ENCODE data around the gene OR2T11. TPM values are rescaled to one million over a fixed set of nuclear protein-coding genes. Genes with fewer than 3 reads are reported as not detected.
"Not testable (repeated sequence)": the region's sequence is repeated elsewhere in the genome, so short reads cannot be mapped to it uniquely, and the experiment has no call there.

OR2T11 gene, protein sequence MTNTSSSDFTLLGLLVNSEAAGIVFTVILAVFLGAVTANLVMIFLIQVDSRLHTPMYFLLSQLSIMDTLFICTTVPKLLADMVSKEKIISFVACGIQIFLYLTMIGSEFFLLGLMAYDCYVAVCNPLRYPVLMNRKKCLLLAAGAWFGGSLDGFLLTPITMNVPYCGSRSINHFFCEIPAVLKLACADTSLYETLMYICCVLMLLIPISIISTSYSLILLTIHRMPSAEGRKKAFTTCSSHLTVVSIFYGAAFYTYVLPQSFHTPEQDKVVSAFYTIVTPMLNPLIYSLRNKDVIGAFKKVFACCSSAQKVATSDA
- total RNA-seq = not detected in 2 replicates

DNA sequence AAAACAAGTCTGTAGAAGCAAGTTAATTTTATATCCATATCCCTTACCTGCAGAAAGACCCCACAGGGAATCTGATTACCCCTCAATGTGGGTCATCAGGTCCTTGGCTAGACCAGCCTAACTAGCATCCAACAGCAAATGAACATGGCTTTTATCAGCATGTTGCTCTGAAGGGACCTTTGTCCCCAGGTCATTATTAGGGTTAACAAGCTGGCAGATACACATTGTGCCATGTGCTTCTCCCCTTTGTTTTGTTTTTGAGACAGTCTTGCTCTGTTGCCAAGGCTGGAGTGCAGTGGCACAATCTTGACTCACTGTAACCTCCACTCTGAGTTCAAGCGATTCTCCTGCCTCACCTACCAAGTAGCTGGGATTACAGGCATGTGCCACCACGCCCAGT, at the start of gene OR2T11:
OR2T11 (minus strand) TSS at position 101 of the 400 bp plus-strand sequence. CDS start 7,963 bp downstream, outside the sequence.
- DNase-seq (ENCODE audit: low read depth); H3K36me3 ChIP-seq (ENCODE audit: control insufficient read depth, insufficient read depth, low read length); H3K27me3 ChIP-seq (ENCODE audit: control insufficient read depth, insufficient read depth, low read length); H3K4me3 ChIP-seq (ENCODE audit: low read depth, low read length): not testable (repeated sequence)

DNA sequence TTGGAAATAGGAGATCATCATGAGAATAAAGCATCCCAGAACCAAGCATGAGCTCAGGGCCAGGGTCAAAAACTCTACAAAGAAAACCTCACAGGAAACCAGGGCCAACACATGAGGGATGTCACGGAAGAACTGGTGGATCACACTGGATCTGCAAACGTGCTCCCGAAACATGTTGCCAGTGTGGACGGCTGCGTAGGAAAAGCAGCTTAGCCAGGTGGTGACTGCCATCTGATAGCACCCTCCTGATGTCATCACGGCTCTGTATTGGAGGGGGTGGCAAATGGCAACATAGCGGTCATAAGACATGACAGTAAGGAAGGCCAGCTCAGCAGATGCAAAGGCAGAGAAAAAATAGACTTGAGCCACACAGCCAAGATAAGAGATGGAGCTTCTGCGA, 46.8 kb upstream of the OR2T11 start:
- TF ChIP-seq, protein P1, sequence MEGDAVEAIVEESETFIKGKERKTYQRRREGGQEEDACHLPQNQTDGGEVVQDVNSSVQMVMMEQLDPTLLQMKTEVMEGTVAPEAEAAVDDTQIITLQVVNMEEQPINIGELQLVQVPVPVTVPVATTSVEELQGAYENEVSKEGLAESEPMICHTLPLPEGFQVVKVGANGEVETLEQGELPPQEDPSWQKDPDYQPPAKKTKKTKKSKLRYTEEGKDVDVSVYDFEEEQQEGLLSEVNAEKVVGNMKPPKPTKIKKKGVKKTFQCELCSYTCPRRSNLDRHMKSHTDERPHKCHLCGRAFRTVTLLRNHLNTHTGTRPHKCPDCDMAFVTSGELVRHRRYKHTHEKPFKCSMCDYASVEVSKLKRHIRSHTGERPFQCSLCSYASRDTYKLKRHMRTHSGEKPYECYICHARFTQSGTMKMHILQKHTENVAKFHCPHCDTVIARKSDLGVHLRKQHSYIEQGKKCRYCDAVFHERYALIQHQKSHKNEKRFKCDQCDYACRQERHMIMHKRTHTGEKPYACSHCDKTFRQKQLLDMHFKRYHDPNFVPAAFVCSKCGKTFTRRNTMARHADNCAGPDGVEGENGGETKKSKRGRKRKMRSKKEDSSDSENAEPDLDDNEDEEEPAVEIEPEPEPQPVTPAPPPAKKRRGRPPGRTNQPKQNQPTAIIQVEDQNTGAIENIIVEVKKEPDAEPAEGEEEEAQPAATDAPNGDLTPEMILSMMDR (IDR thresholded peaks at IDR 0.05; ENCODE audit: insufficient read depth, low read length, poor library complexity, severe bottlenecking) = no peak
- no peaks in the 10 kb centered on the region for H3K36me3 ChIP-seq (ENCODE audit: control insufficient read depth, insufficient read depth, low read length)
- no peaks in the 10 kb centered on the region for H3K27me3 ChIP-seq (ENCODE audit: control insufficient read depth, insufficient read depth, low read length)
- no peak overlapping the region for H3K4me3 ChIP-seq (ENCODE audit: low read depth, low read length)
- no peak for DNase-seq (ENCODE audit: low read depth)

DNA sequence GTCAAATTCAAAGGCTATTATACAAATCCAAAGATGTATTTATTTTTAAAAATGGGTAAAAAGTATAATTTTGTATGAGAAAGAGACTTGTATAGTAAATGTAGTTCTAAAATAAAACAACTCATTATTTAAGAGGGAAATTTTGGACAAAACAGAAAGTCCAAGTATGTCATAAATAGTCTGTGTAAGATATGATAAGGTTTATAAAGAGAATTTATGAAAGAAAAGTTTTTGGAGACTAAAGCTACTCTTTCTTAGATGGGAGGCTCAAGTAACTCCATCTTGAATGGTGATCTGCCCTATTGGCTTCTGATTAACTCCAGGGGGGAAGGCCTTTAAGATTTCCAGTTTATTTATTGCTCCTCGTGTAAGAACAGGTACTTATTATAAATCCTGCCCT, 35.1 kb upstream of the OR2T11 start:
- TF ChIP-seq, protein P1 (IDR thresholded peaks at IDR 0.05; ENCODE audit: insufficient read depth, low read length, poor library complexity, severe bottlenecking) = no peak
- no peak for DNase-seq (ENCODE audit: low read depth)
- H3K27me3 ChIP-seq (ENCODE audit: control insufficient read depth, insufficient read depth, low read length) = no peaks in the 10 kb centered on the region
- H3K36me3 ChIP-seq (ENCODE audit: control insufficient read depth, insufficient read depth, low read length) = no peaks in the 10 kb centered on the region
- H3K4me3 ChIP-seq (ENCODE audit: low read depth, low read length) = no peak overlapping the region

DNA sequence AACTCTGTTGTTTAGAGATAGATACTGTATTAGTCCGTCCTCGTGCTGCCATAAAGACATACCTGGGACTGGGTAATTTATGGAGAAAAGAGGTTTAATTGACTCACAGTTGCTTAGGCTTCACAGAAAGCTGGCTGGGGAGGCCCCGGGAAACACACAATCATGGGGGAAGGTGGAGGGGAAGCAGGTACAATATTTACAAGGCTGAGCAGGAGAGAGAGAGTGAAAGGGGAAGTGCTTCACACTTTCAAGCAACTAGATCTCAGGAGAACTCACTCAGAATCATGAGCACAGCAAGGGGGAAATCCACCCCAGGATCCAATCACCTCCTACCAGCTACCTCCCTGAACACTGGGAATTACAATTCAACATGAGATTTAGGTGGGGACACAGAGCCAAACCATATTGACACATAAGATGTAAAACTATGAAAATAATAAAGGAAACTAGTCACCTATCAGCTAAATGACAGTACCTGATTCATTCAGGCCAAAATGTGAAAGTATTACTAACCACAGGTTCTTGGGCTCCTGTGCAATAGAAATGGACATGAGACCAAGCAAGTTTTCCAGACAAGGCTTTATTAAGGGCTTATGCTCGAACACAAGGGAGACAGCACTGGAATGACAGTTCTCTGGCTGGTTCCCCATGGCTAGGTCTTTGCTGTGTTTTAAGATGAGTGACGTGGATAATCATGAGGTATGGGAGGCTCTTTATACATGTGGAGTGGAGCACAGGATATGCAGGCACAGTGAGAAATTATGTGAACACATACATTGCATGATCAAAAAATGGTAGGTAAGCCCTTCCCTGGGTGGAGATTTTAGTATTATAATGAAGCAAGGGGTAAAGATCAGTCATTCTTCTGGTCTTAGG, 28.8 kb upstream of the OR2T11 start:
- not testable (repeated sequence) for DNase-seq (ENCODE audit: low read depth); H3K36me3 ChIP-seq (ENCODE audit: control insufficient read depth, insufficient read depth, low read length); H3K27me3 ChIP-seq (ENCODE audit: control insufficient read depth, insufficient read depth, low read length)

DNA sequence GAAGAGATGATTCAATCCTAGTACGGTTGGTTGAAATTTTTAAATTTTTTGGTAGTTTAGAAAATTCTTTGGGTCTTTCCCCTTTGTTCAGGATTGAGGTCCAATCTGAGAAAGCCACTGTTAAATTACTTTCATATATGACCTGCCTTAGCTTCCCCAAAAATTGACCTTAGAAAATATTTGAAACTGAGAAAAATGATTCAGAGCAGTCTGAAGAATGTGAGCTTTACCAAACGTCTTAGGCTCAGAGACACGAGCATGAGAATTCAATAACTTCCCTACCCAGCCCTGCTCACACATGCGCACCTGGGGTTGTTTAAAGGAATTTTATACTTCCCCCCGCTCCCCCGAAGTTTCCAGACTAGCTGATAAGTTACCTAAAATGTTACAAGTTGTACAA, 21.9 kb upstream of the OR2T11 start:
- not testable (repeated sequence) for H3K27me3 ChIP-seq (ENCODE audit: control insufficient read depth, insufficient read depth, low read length); H3K36me3 ChIP-seq (ENCODE audit: control insufficient read depth, insufficient read depth, low read length); DNase-seq (ENCODE audit: low read depth); H3K4me3 ChIP-seq (ENCODE audit: low read depth, low read length)

More for the DNA sequence above, 28.8 kb upstream of the OR2T11 start:
- H3K4me3 ChIP-seq (ENCODE audit: low read depth, low read length) = not testable (repeated sequence)

DNA sequence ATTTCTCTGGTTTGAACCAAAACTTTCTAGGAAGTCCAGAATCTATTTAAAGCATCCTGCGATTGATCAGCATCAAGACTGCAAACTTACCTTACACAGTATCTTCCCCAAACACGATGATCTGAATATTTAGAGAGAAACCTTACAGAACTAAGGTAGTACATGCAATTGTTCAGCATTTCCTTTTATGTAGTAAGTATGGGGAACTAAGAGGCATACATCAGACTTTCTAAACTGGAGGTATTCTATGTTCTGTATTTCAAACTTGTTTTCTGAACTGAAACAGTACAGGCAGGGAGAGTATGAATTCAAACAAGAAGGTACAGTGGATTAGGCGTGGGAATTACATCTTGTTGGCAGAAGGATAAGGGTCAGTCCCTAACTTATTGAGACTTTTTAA, 20.5 kb upstream of the OR2T11 start, which contains the start of gene OR2T27:
OR2T27 (minus strand) TSS at position 175 of the 400 bp plus-strand sequence. CDS start 4,644 bp downstream, outside the sequence.
- H3K36me3 ChIP-seq (ENCODE audit: control insufficient read depth, insufficient read depth, low read length); DNase-seq (ENCODE audit: low read depth); H3K27me3 ChIP-seq (ENCODE audit: control insufficient read depth, insufficient read depth, low read length); H3K4me3 ChIP-seq (ENCODE audit: low read depth, low read length): not testable (repeated sequence)

DNA sequence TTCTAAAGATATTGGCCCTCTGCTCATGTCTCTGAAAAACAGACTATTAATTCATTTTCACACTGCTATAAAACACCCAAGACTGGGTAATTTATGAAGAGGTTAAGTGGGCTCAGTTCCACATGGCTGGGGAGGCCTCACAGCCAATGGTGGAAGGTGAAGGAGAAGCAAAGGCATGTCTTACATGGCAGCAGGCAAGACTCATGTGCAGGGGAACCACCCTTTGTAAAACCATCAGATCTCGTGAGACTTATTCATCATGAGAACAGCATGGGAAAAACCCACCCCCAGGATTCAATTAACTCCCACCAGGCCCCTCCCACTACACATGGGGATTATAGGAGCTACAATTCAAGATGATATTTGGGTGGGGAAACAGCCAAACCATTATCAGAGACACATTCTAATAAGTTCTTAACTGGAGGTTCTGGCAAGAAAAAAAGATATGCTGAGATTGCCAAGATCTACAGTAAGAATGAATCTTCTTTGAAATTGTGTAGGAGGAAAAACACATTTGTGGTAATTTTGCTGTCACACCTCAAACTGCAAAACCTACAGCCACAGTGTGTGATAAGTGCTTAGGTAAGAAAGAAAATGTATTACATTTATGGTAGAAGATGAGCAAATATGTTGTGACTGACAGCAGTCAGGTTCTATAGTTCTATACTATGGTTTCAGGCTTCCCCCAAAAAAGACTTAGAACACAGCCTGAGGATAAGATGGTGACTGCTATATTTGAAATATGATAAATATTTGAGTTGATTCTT, 14.1 kb upstream of the OR2T11 start:
- H3K4me3 ChIP-seq (ENCODE audit: low read depth, low read length); DNase-seq (ENCODE audit: low read depth); H3K36me3 ChIP-seq (ENCODE audit: control insufficient read depth, insufficient read depth, low read length); H3K27me3 ChIP-seq (ENCODE audit: control insufficient read depth, insufficient read depth, low read length): not testable (repeated sequence)

DNA sequence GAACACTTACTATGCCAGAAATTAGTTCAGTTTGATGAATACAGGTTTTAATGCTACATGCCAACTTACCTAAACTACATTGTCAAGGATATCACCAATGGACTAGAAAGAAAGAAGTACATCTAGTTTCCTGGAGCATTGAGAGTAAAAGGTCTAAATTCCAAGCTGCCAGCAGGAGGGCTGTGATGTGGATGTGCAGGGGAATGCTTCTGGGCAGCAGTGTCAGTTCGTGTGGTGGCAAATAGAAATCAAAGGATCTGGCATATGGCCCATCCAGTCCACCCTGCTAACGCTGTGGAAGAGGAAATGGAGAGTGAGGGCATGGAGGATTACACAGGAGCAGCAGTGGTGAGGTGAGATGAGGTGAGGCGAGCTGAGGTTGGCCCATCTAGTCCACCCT, 10.3 kb upstream of the OR2T11 start, which contains the start of gene OR2T35:
OR2T35 (minus strand) TSS at position 101 of the 400 bp plus-strand sequence. CDS start 6,020 bp downstream, outside the sequence.
- H3K36me3 ChIP-seq (ENCODE audit: control insufficient read depth, insufficient read depth, low read length); H3K4me3 ChIP-seq (ENCODE audit: low read depth, low read length); H3K27me3 ChIP-seq (ENCODE audit: control insufficient read depth, insufficient read depth, low read length); DNase-seq (ENCODE audit: low read depth): not testable (repeated sequence)

DNA sequence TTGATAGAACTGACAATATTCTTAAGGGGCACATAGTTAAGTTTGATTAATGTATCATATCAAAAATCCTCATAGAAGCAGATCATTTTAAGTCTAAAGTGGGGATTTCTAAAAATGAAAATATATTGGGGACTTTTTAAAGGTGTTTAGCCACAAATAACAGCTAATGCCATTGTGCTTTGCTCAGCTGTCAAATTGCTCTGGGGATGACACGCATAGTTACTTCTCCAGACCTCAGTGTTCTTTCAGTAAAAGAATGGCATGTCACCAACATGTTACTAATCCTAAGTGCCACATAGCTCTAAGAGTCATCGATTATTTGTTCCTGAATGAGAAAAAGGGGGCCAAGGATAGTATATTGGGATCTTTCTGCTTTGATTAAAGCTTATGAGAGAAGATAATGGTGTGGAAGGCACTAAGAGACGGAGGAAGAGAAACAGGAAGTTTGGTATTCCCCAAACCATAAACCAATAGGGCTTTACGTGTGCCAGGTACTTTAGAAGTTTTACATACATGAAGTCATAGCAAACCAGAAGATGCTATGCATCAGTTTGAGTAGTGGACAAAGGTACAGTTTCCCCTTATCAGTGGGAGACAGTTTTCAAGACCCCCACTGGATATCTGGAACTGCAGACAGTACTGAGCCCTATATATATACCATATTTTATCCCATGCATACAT, 8.2 kb upstream of the OR2T11 start:
- not testable (repeated sequence) for DNase-seq (ENCODE audit: low read depth); H3K27me3 ChIP-seq (ENCODE audit: control insufficient read depth, insufficient read depth, low read length); H3K4me3 ChIP-seq (ENCODE audit: low read depth, low read length); H3K36me3 ChIP-seq (ENCODE audit: control insufficient read depth, insufficient read depth, low read length)

DNA sequence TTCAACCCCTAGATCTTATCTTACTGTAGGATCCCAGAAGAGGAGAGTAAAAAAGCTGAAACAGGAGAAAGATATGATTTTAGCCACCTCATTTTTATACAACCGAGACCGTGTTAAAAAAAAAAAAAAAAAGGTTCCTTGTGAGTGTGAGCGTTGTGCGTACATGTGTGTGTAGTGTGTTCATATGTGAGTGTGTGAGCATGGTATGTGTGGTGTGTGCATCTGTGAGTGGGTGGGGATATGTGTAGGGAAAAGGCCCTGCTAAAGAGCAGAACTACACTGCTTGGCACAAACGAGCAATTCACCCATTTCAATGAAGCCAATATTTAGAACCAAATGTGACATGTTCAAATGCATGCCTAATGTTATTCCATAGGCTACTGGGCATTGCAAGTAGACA, 6.7 kb upstream of the OR2T11 start:
- not testable (repeated sequence) for H3K27me3 ChIP-seq (ENCODE audit: control insufficient read depth, insufficient read depth, low read length); H3K4me3 ChIP-seq (ENCODE audit: low read depth, low read length); DNase-seq (ENCODE audit: low read depth); H3K36me3 ChIP-seq (ENCODE audit: control insufficient read depth, insufficient read depth, low read length)

DNA sequence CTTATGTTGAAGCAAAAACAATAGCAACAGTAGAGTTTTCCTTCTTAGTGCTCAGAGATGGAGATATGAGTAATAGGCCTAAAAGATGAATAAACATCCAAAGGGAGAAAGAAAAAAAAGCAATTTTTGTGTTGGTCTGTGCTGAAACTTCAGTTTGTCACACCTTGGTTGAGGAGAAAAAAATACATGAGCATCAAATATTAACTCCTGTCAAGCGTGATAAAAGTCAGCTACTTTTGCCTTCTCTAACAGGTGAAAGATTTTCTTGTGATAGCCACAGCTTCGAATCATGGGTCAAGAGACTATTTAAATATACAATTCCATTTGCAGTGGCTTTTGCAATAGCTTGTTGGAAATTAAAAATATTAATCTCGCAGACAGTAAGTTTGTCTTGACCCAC, 6.0 kb upstream of the OR2T11 start:
- H3K4me3 ChIP-seq (ENCODE audit: low read depth, low read length); H3K27me3 ChIP-seq (ENCODE audit: control insufficient read depth, insufficient read depth, low read length); H3K36me3 ChIP-seq (ENCODE audit: control insufficient read depth, insufficient read depth, low read length); DNase-seq (ENCODE audit: low read depth): not testable (repeated sequence)
